Heart left ventricle (tissue), 13 donors: ENCODE results near the gene AGO3.

Experiments used
- CTCF ChIP-seq, 12 donors: fragments of 200-600 bp; sonication (generic) in 4 of 12; IDR thresholded peaks; one replicate each; pipeline versions ENCODE4 v1.5.0 to v1.8.0; 2018 to 2022; ENCODE audit warnings: antibody characterized with exemption in 12 of 12, mild to moderate bottlenecking in 5 of 12
- POLR2A ChIP-seq, 2 donors: fragments of 450-650 bp; IDR thresholded peaks; one replicate each; pipeline ENCODE4 v1.6.1; 2017; ENCODE audit warnings: antibody characterized with exemption in 2 of 2, mild to moderate bottlenecking in 2 of 2, moderate library complexity in 2 of 2
- donor health status: ischemic (EF 13 %, LVEDD 7.1; RV severe dilation, severe dysfunction).
- donor health status: DM: no; HTN: yes; CAD: no.
- donor health status: DM: no; HTN: no; CAD: no.
- donor health status: ischemic (EF 25% LVEDD 6.9; RV normal size, moderate dysfunction).
- donor health status: ischemic (EF 25% LVEDD 5.7; RV mildly dilated, moderate dysfunction).
- donor health status: ischemic (EF 35%, LVEDD 5.7; RV mildly dilated, moderate dysfunction).
- donor health status: nonischemic (EF 11% LVEDD 7.7; RV severe dilation, severe dysfunction).
- donor health status: DM: yes; HTN: yes; CAD: no.
- donor health status: PGD.
- donor health status: ischemic (EF 29% LVEDD 5.4; RV normal size, mild dysfunction).
- donor health status: nonischemic (EF 23%, LVEDD 6.1; RV moderate dilation, normal function).

DNA sequence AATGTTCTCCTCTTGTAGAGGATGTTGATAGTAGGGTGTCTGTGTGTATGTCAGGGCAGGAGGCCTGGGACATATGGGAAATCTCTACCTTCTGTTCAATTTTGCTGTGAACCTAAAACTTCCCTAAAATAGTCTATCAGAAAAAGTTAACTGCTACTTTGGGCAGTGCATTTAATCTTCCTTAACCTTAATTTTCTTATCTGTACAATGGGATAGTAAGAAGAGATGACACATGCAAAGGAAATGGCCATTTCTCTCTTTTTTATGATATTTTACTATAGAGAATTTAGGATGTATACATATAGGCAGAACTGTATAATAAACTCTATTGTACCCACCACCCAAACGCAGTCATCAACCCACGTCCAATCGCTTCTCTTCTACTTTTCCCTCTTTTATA is 8.6 kb downstream of the AGO3 start:
- TF ChIP-seq CTCF (IDR thresholded peaks at IDR 0.05): no peak
- no peak for TF ChIP-seq POLR2A (IDR thresholded peaks at IDR 0.05)
